ENCODE measurements around the gene C19orf44. TPM values are rescaled to one million over a fixed set of nuclear protein-coding genes. Genes with fewer than 3 reads are reported as not detected.
"Not testable (repeated sequence)": the region's sequence is repeated elsewhere in the genome, so short reads cannot be mapped to it uniquely, and the experiment has no call there.

Gene C19orf44
- total RNA-seq, 6 donors from 2014 or later: 4.3 to 26.2 (median 5.7) TPM

DNA sequence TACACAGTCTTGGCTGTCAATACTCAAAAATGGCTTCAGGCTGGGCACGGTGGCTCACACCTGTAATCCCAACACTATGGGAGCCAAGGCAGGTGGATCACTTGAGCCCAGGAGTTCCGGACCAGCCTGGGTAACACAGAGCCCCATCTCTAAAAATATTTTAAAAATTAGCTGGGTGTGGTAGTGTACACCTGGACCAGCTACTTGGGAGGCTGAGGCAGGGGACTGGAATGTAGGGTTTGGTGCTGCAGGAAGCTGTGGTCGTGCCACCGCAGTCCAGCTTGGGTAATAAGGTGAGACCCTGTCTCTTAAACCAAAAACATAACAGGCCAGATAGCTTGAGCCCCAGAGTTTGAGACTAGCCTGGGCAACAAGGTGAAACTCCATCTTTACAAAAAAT is 52.8 kb downstream of the C19orf44 start:
- TF ChIP-seq, protein P1, sequence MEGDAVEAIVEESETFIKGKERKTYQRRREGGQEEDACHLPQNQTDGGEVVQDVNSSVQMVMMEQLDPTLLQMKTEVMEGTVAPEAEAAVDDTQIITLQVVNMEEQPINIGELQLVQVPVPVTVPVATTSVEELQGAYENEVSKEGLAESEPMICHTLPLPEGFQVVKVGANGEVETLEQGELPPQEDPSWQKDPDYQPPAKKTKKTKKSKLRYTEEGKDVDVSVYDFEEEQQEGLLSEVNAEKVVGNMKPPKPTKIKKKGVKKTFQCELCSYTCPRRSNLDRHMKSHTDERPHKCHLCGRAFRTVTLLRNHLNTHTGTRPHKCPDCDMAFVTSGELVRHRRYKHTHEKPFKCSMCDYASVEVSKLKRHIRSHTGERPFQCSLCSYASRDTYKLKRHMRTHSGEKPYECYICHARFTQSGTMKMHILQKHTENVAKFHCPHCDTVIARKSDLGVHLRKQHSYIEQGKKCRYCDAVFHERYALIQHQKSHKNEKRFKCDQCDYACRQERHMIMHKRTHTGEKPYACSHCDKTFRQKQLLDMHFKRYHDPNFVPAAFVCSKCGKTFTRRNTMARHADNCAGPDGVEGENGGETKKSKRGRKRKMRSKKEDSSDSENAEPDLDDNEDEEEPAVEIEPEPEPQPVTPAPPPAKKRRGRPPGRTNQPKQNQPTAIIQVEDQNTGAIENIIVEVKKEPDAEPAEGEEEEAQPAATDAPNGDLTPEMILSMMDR (IDR thresholded peaks at IDR 0.05): no peak
- TF ChIP-seq POLR2AphosphoS5 (IDR thresholded peaks at IDR 0.05) (no peak), POLR2A (IDR thresholded peaks at IDR 0.05) (no peak), EP300 (IDR thresholded peaks at IDR 0.05) (no peak)
- H3K4me1 ChIP-seq: peaks cover 0 to 17% (median 2%) of the 10 kb centered on the region in 4 donors
- 81 to 100% methylated on average over 4 of the region's 4 CpGs for WGBS, 2 donors
- H3K36me3 ChIP-seq: peaks cover 2 to 25% (median 23%) of the 10 kb centered on the region in 4 donors
- ATAC-seq (ENCODE audit: low FRiP score in 2 of 2): no peak
- DNase-seq: no peak
- H3K27ac ChIP-seq: no peak overlapping the region
- H3K4me3 ChIP-seq: no peak overlapping the region
- H3K27me3 ChIP-seq: no peaks in the 10 kb centered on the region
- H3K9me3 ChIP-seq: no peaks in the 10 kb centered on the region

DNA sequence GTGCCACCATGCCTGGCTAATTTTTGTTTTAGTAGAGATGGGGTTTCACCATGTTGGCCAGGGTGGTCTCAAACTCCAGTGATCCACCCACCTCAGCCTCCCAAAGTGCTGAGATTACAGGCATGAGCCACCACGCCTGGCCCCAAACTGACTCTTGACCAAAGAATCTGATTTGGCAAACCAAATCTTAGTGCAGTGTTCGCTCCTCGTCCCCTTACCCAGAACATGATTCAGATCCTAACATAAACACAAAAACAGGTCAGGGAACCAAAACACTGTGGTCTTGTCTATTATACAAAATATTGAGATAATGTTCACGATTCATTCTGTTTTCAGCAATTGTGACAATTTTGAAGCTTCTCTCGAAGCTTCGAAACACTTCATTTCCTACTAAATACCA is 55.7 kb downstream of the C19orf44 start:
- not testable (repeated sequence) for DNase-seq; H3K27me3 ChIP-seq; ATAC-seq (ENCODE audit: low FRiP score in 2 of 2); H3K4me1 ChIP-seq; H3K9me3 ChIP-seq; H3K4me3 ChIP-seq; H3K27ac ChIP-seq
- 98 to 99% methylated on average over 6 of the region's 6 CpGs for WGBS, 2 donors
- H3K36me3 ChIP-seq: peaks cover 4 to 52% (median 47%) of the 10 kb centered on the region in 4 donors

DNA sequence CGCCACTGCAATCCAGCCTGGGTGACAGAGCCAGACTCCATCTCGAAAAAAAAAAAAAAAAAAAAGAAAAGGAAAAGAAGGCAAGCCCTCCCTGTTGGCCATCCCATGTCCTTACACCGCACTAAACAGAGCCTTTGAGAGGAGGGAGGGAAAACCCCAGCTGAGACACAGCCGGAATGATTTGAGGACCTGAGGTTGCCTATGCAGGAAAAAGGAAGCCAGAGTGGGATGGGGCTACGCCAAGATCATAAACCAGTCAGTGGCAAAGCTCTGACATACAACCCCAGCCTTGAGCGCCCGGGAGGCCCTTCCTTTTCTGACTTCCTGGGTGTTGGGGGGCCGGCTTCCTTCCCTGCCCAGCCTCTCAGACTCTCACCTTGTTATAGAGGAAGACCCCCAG is 58.6 kb downstream of the C19orf44 start:
- no peaks in the 10 kb centered on the region for H3K4me1 ChIP-seq
- H3K9me3 ChIP-seq: no peaks in the 10 kb centered on the region
- WGBS, 2 donors: 63 to 74% methylated on average over 8 of the region's 8 CpGs
- DNase-seq: no peak
- H3K36me3 ChIP-seq: peaks cover 8 to 62% (median 56%) of the 10 kb centered on the region in 4 donors
- TF ChIP-seq POLR2A (IDR thresholded peaks at IDR 0.05): no peak
- TF ChIP-seq EP300 (IDR thresholded peaks at IDR 0.05): no peak
- TF ChIP-seq POLR2AphosphoS5 (IDR thresholded peaks at IDR 0.05): no peak
- TF ChIP-seq, protein P1 (IDR thresholded peaks at IDR 0.05): no peak
- H3K4me3 ChIP-seq: no peak overlapping the region
- H3K27me3 ChIP-seq: no peaks in the 10 kb centered on the region
- H3K27ac ChIP-seq: no peak overlapping the region
- no peak for ATAC-seq (ENCODE audit: low FRiP score in 2 of 2)

DNA sequence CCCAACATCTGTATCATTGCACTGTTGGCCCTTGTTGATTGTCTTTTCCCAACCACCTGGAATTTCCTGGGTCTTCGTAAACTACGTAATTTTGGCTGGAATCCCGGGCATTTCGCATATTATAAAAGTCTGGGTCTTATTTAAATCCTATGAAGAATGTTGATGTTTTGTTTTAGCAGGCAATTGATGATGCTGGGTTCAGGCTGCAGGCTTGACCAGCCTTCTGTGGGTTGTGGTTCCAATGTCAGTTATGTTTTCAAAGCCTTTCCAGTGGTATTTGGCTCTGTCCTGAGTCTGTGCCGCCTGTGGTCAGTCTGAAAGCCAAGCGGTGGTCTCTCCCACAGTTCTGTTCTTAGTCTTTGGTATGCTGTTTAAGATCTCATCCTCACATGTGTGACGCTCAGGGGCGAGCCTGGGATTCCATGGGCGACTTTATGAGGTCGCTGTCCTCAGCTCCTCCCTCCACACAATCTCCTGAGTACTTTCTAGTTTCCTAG is 63.6 kb downstream of the C19orf44 start:
- Histone ChIP-seq H3K4me3 (no peak overlapping the region), H3K9me3 (no peaks in the 10 kb centered on the region), H3K27ac (no peak overlapping the region), H3K27me3 (no peaks in the 10 kb centered on the region), H3K36me3 (peaks cover 14 to 75% (median 60%) of the 10 kb centered on the region in 4 donors), H3K4me1 (peaks cover 0 to 8% (median 6%) of the 10 kb centered on the region in 4 donors)
- WGBS, 2 donors: 93 to 94% methylated on average over 10 of the region's 10 CpGs
- TF ChIP-seq POLR2AphosphoS5 (IDR thresholded peaks at IDR 0.05): no peak
- no peak for DNase-seq
- ATAC-seq (ENCODE audit: low FRiP score in 2 of 2): no peak

DNA sequence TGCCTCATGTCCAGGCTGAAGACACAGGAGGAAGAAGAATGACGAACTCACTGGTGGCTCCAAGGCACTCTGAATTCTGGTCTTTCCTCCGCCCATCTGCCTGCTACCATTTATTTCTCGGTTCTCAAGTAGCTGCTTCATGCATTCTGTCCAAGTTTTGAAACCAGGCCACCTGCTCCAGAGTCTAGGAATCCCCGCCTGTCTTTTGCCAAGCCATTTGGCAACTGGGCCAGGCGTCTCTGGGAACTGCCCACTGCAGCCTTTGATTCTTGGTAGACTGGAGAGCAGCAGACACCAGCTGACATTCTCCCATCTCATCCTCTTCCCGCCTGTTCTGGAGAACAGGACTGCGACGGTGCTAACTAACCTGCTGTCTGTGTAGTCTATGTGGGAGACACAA is 65.2 kb downstream of the C19orf44 start:
- TF ChIP-seq POLR2A (IDR thresholded peaks at IDR 0.05) (no peak), EP300 (IDR thresholded peaks at IDR 0.05) (no peak), POLR2AphosphoS5 (IDR thresholded peaks at IDR 0.05) (no peak)
- TF ChIP-seq, protein P1 (IDR thresholded peaks at IDR 0.05): no peak
- ATAC-seq (ENCODE audit: low FRiP score in 2 of 2): no peak
- H3K4me1 ChIP-seq: peaks cover 3 to 13% (median 9%) of the 10 kb centered on the region in 4 donors
- no peaks in the 10 kb centered on the region for H3K27me3 ChIP-seq
- H3K36me3 ChIP-seq: peaks cover 14 to 77% (median 55%) of the 10 kb centered on the region in 4 donors
- no peak overlapping the region for H3K4me3 ChIP-seq
- H3K9me3 ChIP-seq: no peaks in the 10 kb centered on the region
- 85 to 87% methylated on average over 8 of the region's 8 CpGs for WGBS, 2 donors
- DNase-seq: no peak
- no peak overlapping the region for H3K27ac ChIP-seq

DNA sequence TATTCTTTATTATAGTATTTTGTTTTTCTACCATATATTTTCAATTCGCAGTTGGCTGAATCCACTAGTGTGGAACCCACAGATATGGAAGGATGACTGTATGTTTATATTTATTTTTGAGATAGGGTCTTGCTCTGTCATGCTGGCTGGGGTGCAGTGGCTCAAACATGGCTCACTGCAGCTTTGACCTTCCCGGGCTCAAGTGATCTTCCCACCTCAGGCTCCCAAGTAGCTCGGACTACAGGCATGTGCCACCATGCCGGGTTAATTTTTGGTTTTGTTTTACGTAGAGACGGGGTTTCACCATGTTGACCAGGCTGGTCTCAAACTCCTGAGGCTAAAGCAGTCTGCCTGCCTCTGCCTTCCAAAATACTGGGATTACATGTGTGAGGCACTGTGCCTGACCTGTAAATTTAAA is 66.4 kb downstream of the C19orf44 start:
- Histone ChIP-seq H3K4me3 (no peak overlapping the region), H3K4me1 (peaks cover 6 to 17% (median 10%) of the 10 kb centered on the region in 4 donors), H3K36me3 (peaks cover 14 to 82% (median 58%) of the 10 kb centered on the region in 4 donors), H3K27ac (no peak overlapping the region), H3K27me3 (no peaks in the 10 kb centered on the region), H3K9me3 (no peaks in the 10 kb centered on the region)
- no peak for DNase-seq
- WGBS, 2 donors: 93 to 99% methylated on average over 6 of the region's 6 CpGs
- ATAC-seq (ENCODE audit: low FRiP score in 2 of 2): no peak
- TF ChIP-seq, protein P1 (IDR thresholded peaks at IDR 0.05): no peak
- TF ChIP-seq POLR2AphosphoS5 (IDR thresholded peaks at IDR 0.05): no peak
- no peak for TF ChIP-seq EP300 (IDR thresholded peaks at IDR 0.05)
- TF ChIP-seq POLR2A (IDR thresholded peaks at IDR 0.05): no peak
